Activated CD4-positive, alpha-beta T cell treated with anti-CD3 and anti-CD28 coated beads, Interleukin-2, amount 10 ng/mL, durations not matched to agents 7 days and 5 days (primary cell): ENCODE measurements around the gene BTBD1. TPM values are rescaled to one million over a fixed set of nuclear protein-coding genes. Genes with fewer than 3 reads are reported as not detected.
"Not testable (repeated sequence)": the region's sequence is repeated elsewhere in the genome, so short reads cannot be mapped to it uniquely, and the experiment has no call there.

Experiments used
- CTCF ChIA-PET: fragments of 350-600 bp; sonication (Branson Sonifier 250); formaldehyde crosslinking; loops from one replicate; lab custom pipeline; 2021; ENCODE audit warnings: antibody characterized with exemption; lab: Charles Lee
- POLR2A ChIA-PET: fragments of 350-600 bp; sonication (Branson Sonifier 250); formaldehyde crosslinking; loops from one replicate; lab custom pipeline; 2021; ENCODE audit warnings: antibody characterized with exemption; lab: Charles Lee
- DNase-seq: peaks from one replicate; pipeline ENCODE4 v3.0.0-alpha.2; 2020
- H3K27ac Mint-ChIP-seq: one replicate; pipeline ENCODE4 v1.8.0; 2021; ENCODE audit warnings: mild to moderate bottlenecking, moderate library complexity, mixed read lengths
- H3K27me3 Mint-ChIP-seq: one replicate; pipeline ENCODE4 v1.8.0; 2021; ENCODE audit warnings: mixed read lengths
- H3K36me3 Mint-ChIP-seq: one replicate; pipeline ENCODE4 v1.8.0; 2021; ENCODE audit warnings: low read depth, mixed read lengths
- H3K4me1 Mint-ChIP-seq: one replicate; pipeline ENCODE4 v1.8.0; 2021; ENCODE audit warnings: mixed read lengths
- H3K4me3 Mint-ChIP-seq: one replicate; pipeline ENCODE4 v1.8.0; 2021; ENCODE audit warnings: mild to moderate bottlenecking, moderate library complexity, mixed read lengths
- H3K9me3 Mint-ChIP-seq: one replicate; pipeline ENCODE4 v1.8.0; 2021; ENCODE audit warnings: mixed read lengths
- total RNA-seq, 2 experiments: library from RNA; stranded (reverse); gene quantifications; one replicate each; pipeline ENCODE4 v1.2.3, GENCODE V29; 2021

The BTBD1 gene
- total RNA-seq, 2 experiments from 2014 or later: 50.4 to 61.0 TPM

GRCh38 chr15:83107841-83108181 lies 40.8 kb upstream of the BTBD1 start:
- Mint-ChIP-seq H3K36me3 (peaks cover 12% of the 10 kb centered on the region), H3K4me1 (peaks cover 30% of the 10 kb centered on the region), H3K9me3 (no peaks in the 10 kb centered on the region), H3K4me3 (peak overlapping the region; percentile 84), H3K27me3 (peaks cover 23% of the 10 kb centered on the region), H3K27ac (peak overlapping the region; percentile 85)
- CTCF ChIA-PET: interaction anchor here (1.3 kb wide), 1 partner anchor 572 kb away, joined by 3 read pairs; no protein-coding TSS in a partner anchor
- POLR2A ChIA-PET: no interaction called here
- DNase-seq: no peak

GRCh38 chr15:83106994-83107840 lies 40.2 kb upstream of the BTBD1 start, which contains the start of gene TM6SF1:
TM6SF1 (plus strand) TSS chr15:83107645; CDS start chr15:83107681, 36 bp downstream.
- peak; percentile 30 for DNase-seq
- Mint-ChIP-seq H3K9me3 (no peaks in the 10 kb centered on the region), H3K27ac (peak within 1 kb of the TSS; percentile 85), H3K4me1 (peaks cover 27% of the 10 kb centered on the region), H3K27me3 (peaks cover 28% of the 10 kb centered on the region), H3K36me3 (peaks cover 12% of the 10 kb centered on the region), H3K4me3 (peak within 1 kb of the TSS; percentile 84)
- ChIA-PET POLR2A (no interaction called here), CTCF (interaction anchor here (1.3 kb wide), 1 partner anchor 572 kb away, joined by 3 read pairs; no protein-coding TSS in a partner anchor)

GRCh38 chr15:83105440-83105839 lies 38.4 kb upstream of the BTBD1 start:
- ChIA-PET POLR2A (no interaction called here), CTCF (interaction anchor here (0.9 to 1.3 kb wide), 2 partner anchors 11 to 56 kb away, joined by 3 read pairs; no protein-coding TSS in a partner anchor)
- H3K4me3 Mint-ChIP-seq: no peak overlapping the region
- no peaks in the 10 kb centered on the region for H3K9me3 Mint-ChIP-seq
- H3K4me1 Mint-ChIP-seq: peaks cover 24% of the 10 kb centered on the region
- H3K27me3 Mint-ChIP-seq: peaks cover 38% of the 10 kb centered on the region
- H3K27ac Mint-ChIP-seq: no peak overlapping the region
- DNase-seq: no peak
- peaks cover 3% of the 10 kb centered on the region for H3K36me3 Mint-ChIP-seq

- Mint-ChIP-seq H3K4me3 (no peak overlapping the region), H3K27ac (no peak overlapping the region), H3K36me3 (no peaks in the 10 kb centered on the region), H3K9me3 (no peaks in the 10 kb centered on the region), H3K27me3 (peaks cover 48% of the 10 kb centered on the region), H3K4me1 (peaks cover 15% of the 10 kb centered on the region)
- DNase-seq: no peak
- ChIA-PET POLR2A (no interaction called here), CTCF (no interaction called here)
Observed at GRCh38 chr15:83104141-83104540, 37.1 kb upstream of the BTBD1 start.

- no peak for DNase-seq
- peaks cover 60% of the 10 kb centered on the region for H3K27me3 Mint-ChIP-seq
- H3K36me3 Mint-ChIP-seq: no peaks in the 10 kb centered on the region
- H3K4me1 Mint-ChIP-seq: peaks cover 3% of the 10 kb centered on the region
- CTCF ChIA-PET: no interaction called here
- no peak overlapping the region for H3K27ac Mint-ChIP-seq
- POLR2A ChIA-PET: no interaction called here
- peaks cover 10% of the 10 kb centered on the region for H3K9me3 Mint-ChIP-seq
- H3K4me3 Mint-ChIP-seq: no peak overlapping the region
Observed at GRCh38 chr15:83102346-83102745, 35.3 kb upstream of the BTBD1 start.

GRCh38 chr15:83100097-83100646 lies 33.1 kb upstream of the BTBD1 start:
- H3K4me1 Mint-ChIP-seq: no peaks in the 10 kb centered on the region
- H3K4me3 Mint-ChIP-seq: no peak overlapping the region
- peaks cover 10% of the 10 kb centered on the region for H3K9me3 Mint-ChIP-seq
- no peak overlapping the region for H3K27ac Mint-ChIP-seq
- no peak for DNase-seq
- POLR2A ChIA-PET: interaction anchor here (0.6 kb wide), 1 partner anchor 1051 kb away, joined by 3 read pairs; no protein-coding TSS in a partner anchor
- CTCF ChIA-PET: interaction anchor here (1.1 kb wide), 1 partner anchor 10 kb away, joined by 4 read pairs; no protein-coding TSS in a partner anchor
- H3K36me3 Mint-ChIP-seq: no peaks in the 10 kb centered on the region
- peaks cover 55% of the 10 kb centered on the region for H3K27me3 Mint-ChIP-seq

- DNase-seq: no peak
- Mint-ChIP-seq H3K9me3 (peaks cover 10% of the 10 kb centered on the region), H3K36me3 (no peaks in the 10 kb centered on the region), H3K4me3 (no peak overlapping the region), H3K27me3 (peaks cover 57% of the 10 kb centered on the region), H3K4me1 (no peaks in the 10 kb centered on the region), H3K27ac (no peak overlapping the region)
- CTCF ChIA-PET: no interaction called here
- POLR2A ChIA-PET: no interaction called here
Observed at GRCh38 chr15:83099290-83099689, 32.2 kb upstream of the BTBD1 start.

- ChIA-PET CTCF (interaction anchor here (0.7 kb wide), 1 partner anchor 237 kb away, joined by 4 read pairs; no protein-coding TSS in a partner anchor), POLR2A (no interaction called here)
- Mint-ChIP-seq H3K4me1 (no peaks in the 10 kb centered on the region), H3K9me3 (peaks cover 10% of the 10 kb centered on the region), H3K27ac (no peak overlapping the region), H3K36me3 (no peaks in the 10 kb centered on the region), H3K4me3 (no peak overlapping the region), H3K27me3 (peaks cover 56% of the 10 kb centered on the region)
- DNase-seq: no peak
Observed at GRCh38 chr15:83098079-83098478, 31.0 kb upstream of the BTBD1 start.

- H3K27me3 Mint-ChIP-seq: peaks cover 33% of the 10 kb centered on the region
Observed at GRCh38 chr15:83094583-83094982, 27.5 kb upstream of the BTBD1 start.

GRCh38 chr15:83092309-83092976 lies 25.4 kb upstream of the BTBD1 start:
- POLR2A ChIA-PET: no interaction called here
- CTCF ChIA-PET: no interaction called here
- H3K27ac Mint-ChIP-seq: no peak overlapping the region
- H3K4me3 Mint-ChIP-seq: no peak overlapping the region
- no peak for DNase-seq
- H3K4me1 Mint-ChIP-seq: peaks cover 6% of the 10 kb centered on the region
- H3K36me3 Mint-ChIP-seq: no peaks in the 10 kb centered on the region
- H3K27me3 Mint-ChIP-seq: peaks cover 27% of the 10 kb centered on the region
- H3K9me3 Mint-ChIP-seq: no peaks in the 10 kb centered on the region

More at GRCh38 chr15:83094583-83094982, 27.5 kb upstream of the BTBD1 start:
- DNase-seq: no peak
- H3K9me3 Mint-ChIP-seq: peaks cover 10% of the 10 kb centered on the region
- peaks cover 6% of the 10 kb centered on the region for H3K4me1 Mint-ChIP-seq
- ChIA-PET CTCF (interaction anchor here (0.6 to 1.0 kb wide), 2 partner anchors 11 to 14 kb away, joined by 3 read pairs; no protein-coding TSS in a partner anchor), POLR2A (no interaction called here)
- H3K36me3 Mint-ChIP-seq: no peaks in the 10 kb centered on the region
- H3K27ac Mint-ChIP-seq: no peak overlapping the region
- no peak overlapping the region for H3K4me3 Mint-ChIP-seq

GRCh38 chr15:83091965-83092308 lies 24.9 kb upstream of the BTBD1 start:
- H3K4me3 Mint-ChIP-seq, CTCF ChIA-PET, H3K36me3 Mint-ChIP-seq, H3K4me1 Mint-ChIP-seq, DNase-seq, H3K27ac Mint-ChIP-seq, H3K9me3 Mint-ChIP-seq, POLR2A ChIA-PET: not testable (repeated sequence)
- peaks cover 28% of the 10 kb centered on the region for H3K27me3 Mint-ChIP-seq

- ChIA-PET POLR2A (no interaction called here), CTCF (no interaction called here)
- DNase-seq: no peak
- Mint-ChIP-seq H3K9me3 (no peaks in the 10 kb centered on the region), H3K4me1 (peaks cover 6% of the 10 kb centered on the region), H3K27me3 (peaks cover 27% of the 10 kb centered on the region), H3K4me3 (no peak overlapping the region), H3K27ac (no peak overlapping the region), H3K36me3 (no peaks in the 10 kb centered on the region)
Observed at GRCh38 chr15:83090465-83090864, 23.4 kb upstream of the BTBD1 start.

- H3K27me3 Mint-ChIP-seq: peaks cover 23% of the 10 kb centered on the region
- CTCF ChIA-PET: no interaction called here
Observed at GRCh38 chr15:83088876-83089275, 21.8 kb upstream of the BTBD1 start.

More at GRCh38 chr15:83088876-83089275, 21.8 kb upstream of the BTBD1 start:
- H3K36me3 Mint-ChIP-seq: no peaks in the 10 kb centered on the region
- no peak overlapping the region for H3K27ac Mint-ChIP-seq
- peaks cover 6% of the 10 kb centered on the region for H3K4me1 Mint-ChIP-seq
- no peak overlapping the region for H3K4me3 Mint-ChIP-seq
- POLR2A ChIA-PET: no interaction called here
- no peak for DNase-seq
- H3K9me3 Mint-ChIP-seq: no peaks in the 10 kb centered on the region
